Trophoblast cell (in vitro differentiated cells and primary cell): ENCODE results near the gene MMP10.

Experiments
- DNase-seq, 2 donors: peaks; one replicate each; pipeline ENCODE4 v3.0.0-alpha.2; 2016
- H2AFZ ChIP-seq: 2 replicates; pipeline ENCODE4 v1.6.1; 2013; ENCODE audit warnings: low read length, moderate library complexity, mild to moderate bottlenecking; ENCODE audit not compliant: insufficient read depth, poor library complexity
- H2AK5ac ChIP-seq: 2 replicates; pipeline ENCODE4 v1.6.1; 2013; ENCODE audit warnings: mild to moderate bottlenecking, low read length
- H2BK120ac ChIP-seq: 2 replicates; pipeline ENCODE4 v1.6.1; 2013; ENCODE audit warnings: low read length, mild to moderate bottlenecking, moderate library complexity; ENCODE audit not compliant: insufficient read depth, poor library complexity
- H2BK12ac ChIP-seq: 2 replicates; pipeline ENCODE4 v1.6.1; 2013; ENCODE audit warnings: mild to moderate bottlenecking, low read length, moderate library complexity
- H2BK5ac ChIP-seq: 2 replicates; pipeline ENCODE4 v1.6.1; 2013; ENCODE audit warnings: low read length, low read depth, moderate library complexity, mild to moderate bottlenecking; ENCODE audit not compliant: poor library complexity
- H3K14ac ChIP-seq: 2 replicates; pipeline ENCODE4 v1.6.1; 2013; ENCODE audit warnings: mild to moderate bottlenecking, low read length
- H3K18ac ChIP-seq: 2 replicates; pipeline ENCODE4 v1.6.1; 2013; ENCODE audit warnings: mild to moderate bottlenecking, low read length
- H3K23ac ChIP-seq: 2 replicates; pipeline ENCODE4 v1.6.1; 2013; ENCODE audit warnings: low read length
- H3K27ac ChIP-seq: 2 replicates; pipeline ENCODE4 v1.5.1; 2013; ENCODE audit warnings: low read depth, mild to moderate bottlenecking, inconsistent platforms, low read length, moderate library complexity
- H3K27me3 ChIP-seq: 2 replicates; pipeline ENCODE4 v1.6.1; 2013; ENCODE audit warnings: inconsistent platforms, mild to moderate bottlenecking, low read length, moderate library complexity; ENCODE audit not compliant: insufficient read depth
- H3K36me3 ChIP-seq, 2 experiments: 1 replicate in 1 of 2; 2 replicates in 1 of 2; pipeline ENCODE4 v1.6.1; 2013; ENCODE audit warnings: low read length in 2 of 2, mild to moderate bottlenecking in 2 of 2, moderate library complexity in 1 of 2; ENCODE audit not compliant: insufficient read depth in 2 of 2, control insufficient read depth in 1 of 2
- H3K4ac ChIP-seq: 2 replicates; pipeline ENCODE4 v1.6.1; 2013; ENCODE audit warnings: low read depth, mild to moderate bottlenecking, low read length, moderate library complexity
- H3K4me1 ChIP-seq, 2 experiments: 1 replicate in 1 of 2; 2 replicates in 1 of 2; pipeline ENCODE4 v1.6.1; 2013; ENCODE audit warnings: low read length in 2 of 2, mild to moderate bottlenecking in 2 of 2, moderate library complexity in 1 of 2; ENCODE audit not compliant: insufficient read depth in 2 of 2, control insufficient read depth in 1 of 2
- H3K4me2 ChIP-seq: 2 replicates; pipeline ENCODE4 v1.6.1; 2013; ENCODE audit warnings: inconsistent platforms, mild to moderate bottlenecking, low read length, moderate library complexity
- H3K4me3 ChIP-seq: 2 replicates; pipeline ENCODE4 v1.5.1; 2013; ENCODE audit warnings: mild to moderate bottlenecking, low read depth, low read length, inconsistent platforms
- H3K79me1 ChIP-seq: one replicate; pipeline ENCODE4 v1.6.1; 2013; ENCODE audit warnings: low read length
- H3K79me2 ChIP-seq: 2 replicates; pipeline ENCODE4 v1.6.1; 2013; ENCODE audit warnings: low read length, mild to moderate bottlenecking; ENCODE audit not compliant: control insufficient read depth, insufficient read depth, poor library complexity
- H3K9ac ChIP-seq: 2 replicates; pipeline ENCODE4 v1.6.1; 2013; ENCODE audit warnings: mild to moderate bottlenecking, low read length
- H3K9me3 ChIP-seq: 2 replicates; pipeline ENCODE4 v1.6.1; 2013; ENCODE audit warnings: low read depth, mild to moderate bottlenecking, control low read depth, inconsistent platforms, low read length; ENCODE audit not compliant: insufficient read depth
- H4K12ac ChIP-seq: 2 replicates; pipeline ENCODE4 v1.6.1; 2013; ENCODE audit warnings: low read depth, mild to moderate bottlenecking, low read length, moderate library complexity
- H4K8ac ChIP-seq: 2 replicates; pipeline ENCODE4 v1.6.1; 2013; ENCODE audit warnings: low read depth, mild to moderate bottlenecking, low read length, moderate library complexity
- H4K91ac ChIP-seq: one replicate; pipeline ENCODE4 v1.6.1; 2013; ENCODE audit warnings: low read depth, mild to moderate bottlenecking, low read length, moderate library complexity
- WGBS: extraction: QIAGEN DNeasy Blood & Tissue Kit; methylation state at CpG from one replicate; pipeline ENCODE4 v1.1.7; 2013; ENCODE audit warnings: missing lambda C conversion rate; ENCODE audit not compliant: insufficient read length, insufficient coverage; ENCODE audit errors: extremely low coverage; 5-methylcytosine and 5-hydroxymethylcytosine counted together

Gene MMP10

GRCh38 chr11:102799681-102800340 is 19.4 kb upstream of the MMP10 start:
- Histone ChIP-seq H2AFZ (no peak overlapping the region), H4K12ac (no peak overlapping the region)

GRCh38 chr11:102798012-102798746 is 17.8 kb upstream of the MMP10 start, which contains the start of gene MMP1:
MMP1 (minus strand) TSS chr11:102798160; CDS start chr11:102798092, 68 bp downstream.
- H3K79me1 ChIP-seq = no peaks in the 10 kb centered on the region
- H4K91ac ChIP-seq = no peak within 1 kb of the TSS
- no peak within 1 kb of the TSS for H3K14ac ChIP-seq
- no peak within 1 kb of the TSS for H3K27ac ChIP-seq
- no peak within 1 kb of the TSS for H2BK120ac ChIP-seq
- no peaks in the 10 kb centered on the region for H3K36me3 ChIP-seq
- no peaks in the 10 kb centered on the region for H3K27me3 ChIP-seq
- H2AK5ac ChIP-seq = no peak within 1 kb of the TSS
- no peak within 1 kb of the TSS for H3K9ac ChIP-seq
- no peaks in the 10 kb centered on the region for H3K4me1 ChIP-seq
- H2AFZ ChIP-seq = no peak within 1 kb of the TSS
- H3K4me2 ChIP-seq = no peak within 1 kb of the TSS
- no peaks in the 10 kb centered on the region for H3K9me3 ChIP-seq
- no peak within 1 kb of the TSS for H3K4ac ChIP-seq
- no peak within 1 kb of the TSS for H4K8ac ChIP-seq
- H3K18ac ChIP-seq = no peak within 1 kb of the TSS
- H2BK5ac ChIP-seq = no peak within 1 kb of the TSS
- no peak for DNase-seq
- H3K79me2 ChIP-seq = no peaks in the 10 kb centered on the region
- H3K23ac ChIP-seq = no peak within 1 kb of the TSS
- no peak within 1 kb of the TSS for H3K4me3 ChIP-seq
- no CpG with 5 or more reads among the region's 7 CpGs for WGBS
- H4K12ac ChIP-seq = no peak within 1 kb of the TSS
- H2BK12ac ChIP-seq = no peak within 1 kb of the TSS

More at GRCh38 chr11:102799681-102800340, 19.4 kb upstream of the MMP10 start:
- no peaks in the 10 kb centered on the region for H3K9me3 ChIP-seq
- DNase-seq = no peak
- no peak overlapping the region for H2AK5ac ChIP-seq
- H3K36me3 ChIP-seq = no peaks in the 10 kb centered on the region
- H2BK12ac ChIP-seq = no peak overlapping the region
- no peak overlapping the region for H3K4me2 ChIP-seq
- no peak overlapping the region for H3K23ac ChIP-seq
- WGBS = no CpG with 5 or more reads among the region's 6 CpGs
- no peak overlapping the region for H3K4ac ChIP-seq
- H3K27ac ChIP-seq = no peak overlapping the region
- no peak overlapping the region for H3K4me3 ChIP-seq
- H3K27me3 ChIP-seq = no peaks in the 10 kb centered on the region
- H4K91ac ChIP-seq = no peak overlapping the region
- no peaks in the 10 kb centered on the region for H3K4me1 ChIP-seq
- H2BK5ac ChIP-seq = no peak overlapping the region
- no peak overlapping the region for H3K9ac ChIP-seq
- no peaks in the 10 kb centered on the region for H3K79me1 ChIP-seq
- H3K14ac ChIP-seq = no peak overlapping the region
- H4K8ac ChIP-seq = no peak overlapping the region
- no peak overlapping the region for H2BK120ac ChIP-seq
- H3K79me2 ChIP-seq = no peaks in the 10 kb centered on the region
- no peak overlapping the region for H3K18ac ChIP-seq

- no peak overlapping the region for H3K18ac ChIP-seq
- H3K27me3 ChIP-seq = no peaks in the 10 kb centered on the region
- no peaks in the 10 kb centered on the region for H3K36me3 ChIP-seq
- H2BK120ac ChIP-seq = no peak overlapping the region
- no peaks in the 10 kb centered on the region for H3K4me1 ChIP-seq
- no peak overlapping the region for H3K23ac ChIP-seq
- no peak overlapping the region for H4K12ac ChIP-seq
- no peaks in the 10 kb centered on the region for H3K9me3 ChIP-seq
- no peak overlapping the region for H3K14ac ChIP-seq
- H3K4me2 ChIP-seq = no peak overlapping the region
- H3K4ac ChIP-seq = no peak overlapping the region
- H2AFZ ChIP-seq = no peak overlapping the region
- no peak overlapping the region for H3K4me3 ChIP-seq
- DNase-seq = peak; percentile 19 to 40
- no peaks in the 10 kb centered on the region for H3K79me1 ChIP-seq
- H2BK12ac ChIP-seq = no peak overlapping the region
- H2BK5ac ChIP-seq = no peak overlapping the region
- H3K9ac ChIP-seq = no peak overlapping the region
- H2AK5ac ChIP-seq = no peak overlapping the region
- H4K91ac ChIP-seq = no peak overlapping the region
- H4K8ac ChIP-seq = no peak overlapping the region
- no peak overlapping the region for H3K27ac ChIP-seq
- no peaks in the 10 kb centered on the region for H3K79me2 ChIP-seq
Measured at GRCh38 chr11:102794382-102794781, 14.0 kb upstream of the MMP10 start.

GRCh38 chr11:102793677-102794290 is 13.4 kb upstream of the MMP10 start:
- H2AK5ac ChIP-seq = no peak overlapping the region
- H3K23ac ChIP-seq = no peak overlapping the region
- H2BK120ac ChIP-seq = no peak overlapping the region
- no peaks in the 10 kb centered on the region for H3K79me2 ChIP-seq
- no peak for DNase-seq
- no peak overlapping the region for H4K12ac ChIP-seq
- no peak overlapping the region for H2AFZ ChIP-seq
- no peak overlapping the region for H2BK5ac ChIP-seq
- H3K36me3 ChIP-seq = no peaks in the 10 kb centered on the region
- H2BK12ac ChIP-seq = no peak overlapping the region
- H3K4me1 ChIP-seq = no peaks in the 10 kb centered on the region
- H3K4ac ChIP-seq = no peak overlapping the region
- no peak overlapping the region for H3K9ac ChIP-seq
- H4K91ac ChIP-seq = no peak overlapping the region
- no peaks in the 10 kb centered on the region for H3K9me3 ChIP-seq
- H3K27me3 ChIP-seq = no peaks in the 10 kb centered on the region
- no CpG with 5 or more reads among the region's 6 CpGs for WGBS
- H3K27ac ChIP-seq = no peak overlapping the region
- no peaks in the 10 kb centered on the region for H3K79me1 ChIP-seq
- no peak overlapping the region for H3K4me2 ChIP-seq
- no peak overlapping the region for H4K8ac ChIP-seq
- H3K18ac ChIP-seq = no peak overlapping the region
- H3K14ac ChIP-seq = no peak overlapping the region
- H3K4me3 ChIP-seq = no peak overlapping the region
